ENCODE results near the gene CASD1. TPM values are rescaled to one million over a fixed set of nuclear protein-coding genes. Genes with fewer than 3 reads are reported as not detected.

CASD1 gene
- total RNA-seq, 1 donor, result 16.0 TPM

- DNase-seq (ENCODE audit: low read depth), result no peak
- TF ChIP-seq, protein P1, sequence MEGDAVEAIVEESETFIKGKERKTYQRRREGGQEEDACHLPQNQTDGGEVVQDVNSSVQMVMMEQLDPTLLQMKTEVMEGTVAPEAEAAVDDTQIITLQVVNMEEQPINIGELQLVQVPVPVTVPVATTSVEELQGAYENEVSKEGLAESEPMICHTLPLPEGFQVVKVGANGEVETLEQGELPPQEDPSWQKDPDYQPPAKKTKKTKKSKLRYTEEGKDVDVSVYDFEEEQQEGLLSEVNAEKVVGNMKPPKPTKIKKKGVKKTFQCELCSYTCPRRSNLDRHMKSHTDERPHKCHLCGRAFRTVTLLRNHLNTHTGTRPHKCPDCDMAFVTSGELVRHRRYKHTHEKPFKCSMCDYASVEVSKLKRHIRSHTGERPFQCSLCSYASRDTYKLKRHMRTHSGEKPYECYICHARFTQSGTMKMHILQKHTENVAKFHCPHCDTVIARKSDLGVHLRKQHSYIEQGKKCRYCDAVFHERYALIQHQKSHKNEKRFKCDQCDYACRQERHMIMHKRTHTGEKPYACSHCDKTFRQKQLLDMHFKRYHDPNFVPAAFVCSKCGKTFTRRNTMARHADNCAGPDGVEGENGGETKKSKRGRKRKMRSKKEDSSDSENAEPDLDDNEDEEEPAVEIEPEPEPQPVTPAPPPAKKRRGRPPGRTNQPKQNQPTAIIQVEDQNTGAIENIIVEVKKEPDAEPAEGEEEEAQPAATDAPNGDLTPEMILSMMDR (IDR thresholded peaks at IDR 0.05; ENCODE audit: insufficient read depth, low read depth, low read length), result no peak
- H3K4me3 ChIP-seq (ENCODE audit: low read depth, low read length), result no peak overlapping the region
These were observed 66.0 kb downstream of the CASD1 start for GRCh38 chr7:94575646-94576045.

GRCh38 chr7:94576316-94576715 lies 66.7 kb downstream of the CASD1 start:
- TF ChIP-seq, protein P1 (IDR thresholded peaks at IDR 0.05; ENCODE audit: insufficient read depth, low read depth, low read length), result no peak
- no peak for DNase-seq (ENCODE audit: low read depth)
- no peak overlapping the region for H3K4me3 ChIP-seq (ENCODE audit: low read depth, low read length)

- TF ChIP-seq, protein P1 (IDR thresholded peaks at IDR 0.05; ENCODE audit: insufficient read depth, low read depth, low read length), result no peak
- H3K4me3 ChIP-seq (ENCODE audit: low read depth, low read length), result no peak overlapping the region
- no peak for DNase-seq (ENCODE audit: low read depth)
These were observed 67.7 kb downstream of the CASD1 start for GRCh38 chr7:94577357-94577756.

- no peak overlapping the region for H3K4me3 ChIP-seq (ENCODE audit: low read depth, low read length)
- TF ChIP-seq, protein P1 (IDR thresholded peaks at IDR 0.05; ENCODE audit: insufficient read depth, low read depth, low read length), result no peak
- DNase-seq (ENCODE audit: low read depth), result no peak
These were observed 69.0 kb downstream of the CASD1 start for GRCh38 chr7:94578614-94579013.

GRCh38 chr7:94579470-94579869 lies 69.9 kb downstream of the CASD1 start:
- no peak overlapping the region for H3K4me3 ChIP-seq (ENCODE audit: low read depth, low read length)
- no peak for DNase-seq (ENCODE audit: low read depth)
- TF ChIP-seq, protein P1 (IDR thresholded peaks at IDR 0.05; ENCODE audit: insufficient read depth, low read depth, low read length), result no peak

GRCh38 chr7:94580601-94581000 lies 71.0 kb downstream of the CASD1 start:
- DNase-seq (ENCODE audit: low read depth), result peak; percentile 38
- TF ChIP-seq, protein P1 (IDR thresholded peaks at IDR 0.05; ENCODE audit: insufficient read depth, low read depth, low read length), result no peak
- no peak overlapping the region for H3K4me3 ChIP-seq (ENCODE audit: low read depth, low read length)

DNA sequence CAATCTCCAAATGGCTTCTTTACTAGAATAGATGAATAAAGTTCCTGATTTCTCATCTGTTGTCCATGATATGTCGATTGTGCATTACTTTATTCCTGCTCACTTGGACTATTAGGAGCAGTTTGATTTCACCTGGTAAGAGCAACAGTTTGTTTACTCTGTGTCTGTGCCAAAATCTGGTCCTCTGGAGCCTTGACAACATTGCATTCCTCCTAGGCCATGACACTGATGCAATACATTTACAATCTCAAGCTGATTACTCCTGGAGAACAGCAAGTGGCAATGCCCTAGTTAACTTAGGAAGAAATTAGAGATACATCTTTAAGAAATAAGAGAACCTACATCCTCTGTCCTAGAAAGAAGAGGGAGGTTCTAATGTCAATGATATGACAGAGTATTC lies 74.5 kb downstream of the CASD1 start:
- H3K4me3 ChIP-seq (ENCODE audit: low read depth, low read length), result no peak overlapping the region
- peak; percentile 34 for DNase-seq (ENCODE audit: low read depth)
- TF ChIP-seq, protein P1 (IDR thresholded peaks at IDR 0.05; ENCODE audit: insufficient read depth, low read depth, low read length), result no peak

Data from fibroblast of villous mesenchyme (primary cell).